ENCODE data around the gene KCTD6.

DNA sequence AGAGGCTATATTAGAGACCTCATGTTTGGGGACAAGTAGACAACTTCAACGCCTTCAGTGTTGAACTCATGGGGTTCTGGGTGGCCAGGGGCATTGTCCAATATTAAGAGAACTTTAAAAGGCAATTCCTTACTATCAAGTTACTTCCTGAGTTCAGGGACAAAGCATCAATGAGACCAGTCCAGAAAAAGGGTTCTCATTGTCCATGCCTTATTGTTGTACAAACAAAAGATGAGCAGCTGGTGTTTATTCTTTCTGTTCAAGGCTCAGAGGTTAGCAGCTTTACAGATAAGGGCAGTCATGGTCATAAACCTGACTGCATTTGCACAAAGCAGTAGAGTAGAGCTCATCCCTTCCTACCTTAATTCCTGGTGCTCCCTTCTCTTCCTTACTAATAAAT lies 39.7 kb upstream of the KCTD6 start:
- TF ChIP-seq, protein P1, sequence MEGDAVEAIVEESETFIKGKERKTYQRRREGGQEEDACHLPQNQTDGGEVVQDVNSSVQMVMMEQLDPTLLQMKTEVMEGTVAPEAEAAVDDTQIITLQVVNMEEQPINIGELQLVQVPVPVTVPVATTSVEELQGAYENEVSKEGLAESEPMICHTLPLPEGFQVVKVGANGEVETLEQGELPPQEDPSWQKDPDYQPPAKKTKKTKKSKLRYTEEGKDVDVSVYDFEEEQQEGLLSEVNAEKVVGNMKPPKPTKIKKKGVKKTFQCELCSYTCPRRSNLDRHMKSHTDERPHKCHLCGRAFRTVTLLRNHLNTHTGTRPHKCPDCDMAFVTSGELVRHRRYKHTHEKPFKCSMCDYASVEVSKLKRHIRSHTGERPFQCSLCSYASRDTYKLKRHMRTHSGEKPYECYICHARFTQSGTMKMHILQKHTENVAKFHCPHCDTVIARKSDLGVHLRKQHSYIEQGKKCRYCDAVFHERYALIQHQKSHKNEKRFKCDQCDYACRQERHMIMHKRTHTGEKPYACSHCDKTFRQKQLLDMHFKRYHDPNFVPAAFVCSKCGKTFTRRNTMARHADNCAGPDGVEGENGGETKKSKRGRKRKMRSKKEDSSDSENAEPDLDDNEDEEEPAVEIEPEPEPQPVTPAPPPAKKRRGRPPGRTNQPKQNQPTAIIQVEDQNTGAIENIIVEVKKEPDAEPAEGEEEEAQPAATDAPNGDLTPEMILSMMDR (conservative IDR thresholded peaks at IDR 0.05; ENCODE audit: low read length): no peak
- TF ChIP-seq EZH2phosphoT487 (IDR thresholded peaks at IDR 0.05; ENCODE audit: borderline replicate concordance, low read depth, low read length): no peak
